Breast epithelium (tissue), 3 donors: ENCODE results near the gene TBL1XR1.

Experiments used
- POLR2AphosphoS5 ChIP-seq, 3 donors: sonication (generic); formaldehyde crosslinking; IDR thresholded peaks; one replicate each; pipeline ENCODE4 v1.6.1; 2017; ENCODE audit warnings: antibody characterized with exemption in 3 of 3
- TF ChIP-seq, protein P1 (sequence below), 3 donors: fragments of 450-650 bp; IDR thresholded peaks; one replicate each; pipeline ENCODE4 v1.5.1; 2016 to 2017; ENCODE audit warnings: antibody characterized with exemption in 3 of 3, mild to moderate bottlenecking in 3 of 3, moderate library complexity in 3 of 3

GRCh38 chr3:177181418-177181817, 15.9 kb downstream of the TBL1XR1 start:
- TF ChIP-seq POLR2AphosphoS5 (IDR thresholded peaks at IDR 0.05): no peak
- TF ChIP-seq, protein P1, sequence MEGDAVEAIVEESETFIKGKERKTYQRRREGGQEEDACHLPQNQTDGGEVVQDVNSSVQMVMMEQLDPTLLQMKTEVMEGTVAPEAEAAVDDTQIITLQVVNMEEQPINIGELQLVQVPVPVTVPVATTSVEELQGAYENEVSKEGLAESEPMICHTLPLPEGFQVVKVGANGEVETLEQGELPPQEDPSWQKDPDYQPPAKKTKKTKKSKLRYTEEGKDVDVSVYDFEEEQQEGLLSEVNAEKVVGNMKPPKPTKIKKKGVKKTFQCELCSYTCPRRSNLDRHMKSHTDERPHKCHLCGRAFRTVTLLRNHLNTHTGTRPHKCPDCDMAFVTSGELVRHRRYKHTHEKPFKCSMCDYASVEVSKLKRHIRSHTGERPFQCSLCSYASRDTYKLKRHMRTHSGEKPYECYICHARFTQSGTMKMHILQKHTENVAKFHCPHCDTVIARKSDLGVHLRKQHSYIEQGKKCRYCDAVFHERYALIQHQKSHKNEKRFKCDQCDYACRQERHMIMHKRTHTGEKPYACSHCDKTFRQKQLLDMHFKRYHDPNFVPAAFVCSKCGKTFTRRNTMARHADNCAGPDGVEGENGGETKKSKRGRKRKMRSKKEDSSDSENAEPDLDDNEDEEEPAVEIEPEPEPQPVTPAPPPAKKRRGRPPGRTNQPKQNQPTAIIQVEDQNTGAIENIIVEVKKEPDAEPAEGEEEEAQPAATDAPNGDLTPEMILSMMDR (IDR thresholded peaks at IDR 0.05): no peak
